ENCODE measurements around the gene VEPH1.

DNA sequence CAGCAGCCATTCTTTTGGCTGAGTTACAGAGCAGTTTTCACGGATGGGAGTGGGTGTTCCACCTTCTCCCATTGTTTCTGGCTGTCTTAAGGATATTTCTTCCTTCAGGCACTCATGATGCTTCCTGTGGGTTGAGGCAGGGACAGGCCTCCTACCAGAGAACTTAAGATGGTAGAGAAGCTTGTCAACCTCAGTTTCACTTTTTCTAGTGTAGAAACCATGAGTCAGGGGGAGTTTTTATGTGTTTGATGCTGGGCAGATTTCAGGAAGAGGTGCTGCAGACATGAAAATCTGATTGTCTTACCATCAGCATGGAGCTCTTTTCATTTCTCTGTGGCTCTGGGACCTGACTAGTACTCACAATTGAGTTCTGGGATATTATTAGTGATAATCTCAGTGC lies 48.7 kb upstream of the VEPH1 start:
- TF ChIP-seq, protein P1, sequence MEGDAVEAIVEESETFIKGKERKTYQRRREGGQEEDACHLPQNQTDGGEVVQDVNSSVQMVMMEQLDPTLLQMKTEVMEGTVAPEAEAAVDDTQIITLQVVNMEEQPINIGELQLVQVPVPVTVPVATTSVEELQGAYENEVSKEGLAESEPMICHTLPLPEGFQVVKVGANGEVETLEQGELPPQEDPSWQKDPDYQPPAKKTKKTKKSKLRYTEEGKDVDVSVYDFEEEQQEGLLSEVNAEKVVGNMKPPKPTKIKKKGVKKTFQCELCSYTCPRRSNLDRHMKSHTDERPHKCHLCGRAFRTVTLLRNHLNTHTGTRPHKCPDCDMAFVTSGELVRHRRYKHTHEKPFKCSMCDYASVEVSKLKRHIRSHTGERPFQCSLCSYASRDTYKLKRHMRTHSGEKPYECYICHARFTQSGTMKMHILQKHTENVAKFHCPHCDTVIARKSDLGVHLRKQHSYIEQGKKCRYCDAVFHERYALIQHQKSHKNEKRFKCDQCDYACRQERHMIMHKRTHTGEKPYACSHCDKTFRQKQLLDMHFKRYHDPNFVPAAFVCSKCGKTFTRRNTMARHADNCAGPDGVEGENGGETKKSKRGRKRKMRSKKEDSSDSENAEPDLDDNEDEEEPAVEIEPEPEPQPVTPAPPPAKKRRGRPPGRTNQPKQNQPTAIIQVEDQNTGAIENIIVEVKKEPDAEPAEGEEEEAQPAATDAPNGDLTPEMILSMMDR (IDR thresholded peaks at IDR 0.05) = no peak
- no peak for TF ChIP-seq POLR2A (IDR thresholded peaks at IDR 0.05)
